NB4 (cell line): ENCODE data around the gene C1QTNF8.

Experiments
- DNase-seq: peaks from one replicate; pipeline ENCODE4 v3.0.0; 2010; ENCODE audit warnings: low read depth
- H3K4me3 ChIP-seq: one replicate; pipeline ENCODE4 v1.5.1; 2011; ENCODE audit warnings: mild to moderate bottlenecking, low read depth, low read length, moderate library complexity
- MYC ChIP-seq: IDR thresholded peaks from 2 replicates; pipeline ENCODE4 v1.6.1; 2011; ENCODE audit warnings: low read depth, low read length
- POLR2A ChIP-seq: IDR thresholded peaks from 2 replicates; pipeline ENCODE4 v1.6.1; 2011; ENCODE audit warnings: mild to moderate bottlenecking; ENCODE audit not compliant: insufficient read length; ENCODE audit errors: extremely low read depth
- TF ChIP-seq, protein P1 (sequence below): IDR thresholded peaks from 2 replicates; pipeline ENCODE4 v1.6.1; 2011; ENCODE audit warnings: low read depth, low read length
- TF ChIP-seq, protein P2 (sequence below): IDR thresholded peaks from one replicate; pipeline ENCODE4 v1.5.1; 2012; ENCODE audit warnings: low read depth, low read length

Gene C1QTNF8

DNA sequence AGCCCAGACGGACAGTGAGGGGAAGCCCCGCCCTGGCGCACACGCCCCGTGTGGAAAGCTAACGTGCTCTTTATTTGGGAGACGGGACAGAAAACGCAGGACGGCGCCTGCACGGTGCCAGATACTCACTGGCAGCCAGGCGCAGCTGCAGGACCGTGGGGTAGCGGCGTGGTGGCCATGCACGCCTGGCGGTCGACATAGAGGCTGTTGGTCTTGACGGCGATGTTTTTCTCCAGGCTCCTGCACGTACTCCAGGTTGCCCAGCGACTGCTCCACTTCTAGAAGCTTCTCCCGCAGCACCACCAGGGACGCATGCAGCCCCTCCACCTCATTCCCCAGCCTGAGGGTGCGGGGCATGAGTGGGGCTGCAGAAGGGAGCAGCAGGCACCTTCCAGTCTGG, 5.1 kb upstream of the C1QTNF8 start:
- H3K4me3 ChIP-seq, result no peak overlapping the region
- DNase-seq, result no peak
- no peak for TF ChIP-seq MYC
- TF ChIP-seq, protein P1, sequence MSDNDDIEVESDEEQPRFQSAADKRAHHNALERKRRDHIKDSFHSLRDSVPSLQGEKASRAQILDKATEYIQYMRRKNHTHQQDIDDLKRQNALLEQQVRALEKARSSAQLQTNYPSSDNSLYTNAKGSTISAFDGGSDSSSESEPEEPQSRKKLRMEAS, result no peak
- no peak for TF ChIP-seq POLR2A
- TF ChIP-seq, protein P2, sequence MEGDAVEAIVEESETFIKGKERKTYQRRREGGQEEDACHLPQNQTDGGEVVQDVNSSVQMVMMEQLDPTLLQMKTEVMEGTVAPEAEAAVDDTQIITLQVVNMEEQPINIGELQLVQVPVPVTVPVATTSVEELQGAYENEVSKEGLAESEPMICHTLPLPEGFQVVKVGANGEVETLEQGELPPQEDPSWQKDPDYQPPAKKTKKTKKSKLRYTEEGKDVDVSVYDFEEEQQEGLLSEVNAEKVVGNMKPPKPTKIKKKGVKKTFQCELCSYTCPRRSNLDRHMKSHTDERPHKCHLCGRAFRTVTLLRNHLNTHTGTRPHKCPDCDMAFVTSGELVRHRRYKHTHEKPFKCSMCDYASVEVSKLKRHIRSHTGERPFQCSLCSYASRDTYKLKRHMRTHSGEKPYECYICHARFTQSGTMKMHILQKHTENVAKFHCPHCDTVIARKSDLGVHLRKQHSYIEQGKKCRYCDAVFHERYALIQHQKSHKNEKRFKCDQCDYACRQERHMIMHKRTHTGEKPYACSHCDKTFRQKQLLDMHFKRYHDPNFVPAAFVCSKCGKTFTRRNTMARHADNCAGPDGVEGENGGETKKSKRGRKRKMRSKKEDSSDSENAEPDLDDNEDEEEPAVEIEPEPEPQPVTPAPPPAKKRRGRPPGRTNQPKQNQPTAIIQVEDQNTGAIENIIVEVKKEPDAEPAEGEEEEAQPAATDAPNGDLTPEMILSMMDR, result no peak

DNA sequence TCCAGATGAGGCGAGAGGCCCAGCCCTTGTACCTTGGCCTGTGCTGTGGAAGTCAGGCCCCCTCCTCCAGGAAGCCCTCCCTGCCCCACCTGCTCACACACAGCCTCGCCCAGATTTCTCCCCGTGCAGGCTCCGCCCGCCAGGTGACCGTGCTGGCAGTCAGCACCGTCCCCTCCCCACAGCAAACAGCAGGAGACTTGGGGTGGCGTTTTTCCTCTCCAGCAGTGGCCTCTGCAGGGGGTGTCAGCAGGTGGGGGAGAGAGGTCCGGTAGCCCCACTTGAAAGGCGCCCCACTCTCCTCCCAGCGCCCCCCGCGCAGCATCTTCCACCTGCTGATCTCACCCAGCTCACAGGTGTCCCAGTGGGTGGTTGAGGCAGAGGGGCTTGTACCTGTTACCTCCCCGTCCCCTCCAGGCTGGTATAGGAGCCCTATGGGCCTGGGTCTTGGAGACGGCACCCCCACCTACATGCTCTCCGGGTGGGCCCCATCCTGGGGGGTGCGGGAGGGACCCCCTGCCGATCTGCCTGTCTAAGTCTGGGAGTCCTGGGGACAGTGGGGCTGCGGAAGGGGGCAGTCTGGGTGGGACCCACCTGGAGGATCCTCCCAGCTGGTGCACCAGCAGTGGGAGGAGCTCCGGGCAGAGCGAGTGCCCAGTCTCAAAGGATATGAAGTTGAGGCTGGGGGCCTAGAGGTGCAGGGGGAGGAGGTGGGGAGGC, 4.2 kb upstream of the C1QTNF8 start:
- H3K4me3 ChIP-seq, result no peak overlapping the region
- TF ChIP-seq, protein P1, result no peak
- TF ChIP-seq MYC (no peak), POLR2A (no peak)
- TF ChIP-seq, protein P2, result no peak
- DNase-seq, result no peak

DNA sequence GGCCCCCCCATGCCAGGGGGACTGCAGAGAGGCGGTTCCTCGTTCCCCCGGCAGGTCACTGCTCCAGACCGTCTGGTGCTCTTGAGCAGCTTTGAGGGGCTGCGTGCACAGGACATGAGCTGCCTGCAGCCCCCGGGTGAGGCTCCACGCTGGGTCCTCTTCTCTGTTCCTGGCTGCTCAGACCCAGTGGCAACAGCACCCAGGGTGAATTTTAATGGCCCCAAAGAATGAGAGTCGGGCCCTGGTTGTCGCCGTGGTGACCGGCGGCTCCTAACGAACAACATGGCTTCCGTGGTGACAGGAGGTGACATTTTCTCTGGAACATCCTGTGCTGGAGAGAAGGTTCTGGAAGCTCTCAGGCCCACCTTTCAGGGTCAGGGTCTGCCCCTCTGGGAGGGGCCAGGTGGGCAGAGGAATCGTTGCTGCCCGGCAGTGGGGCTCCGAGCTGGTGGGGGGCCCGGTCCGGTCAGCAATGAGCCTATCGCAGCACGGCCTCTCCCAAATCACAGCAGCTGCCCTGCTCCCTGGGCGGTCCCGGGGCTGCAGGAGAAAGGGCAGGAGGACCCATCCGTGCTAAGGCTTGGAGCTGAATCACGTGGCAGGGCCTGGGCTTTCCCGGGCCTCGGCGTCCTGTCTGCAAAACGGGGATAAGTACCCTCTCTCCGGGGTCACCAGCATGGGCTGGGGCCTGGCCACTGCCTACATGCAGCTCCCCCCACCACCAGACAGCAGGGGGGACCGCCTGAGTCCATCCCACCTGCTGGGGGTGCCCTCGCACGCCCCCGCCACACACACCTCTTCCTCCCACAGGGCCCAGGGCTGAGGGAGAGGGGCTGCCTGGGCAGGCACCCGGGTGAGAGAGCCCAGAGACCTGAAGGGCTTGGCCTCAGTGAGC, 3.4 kb upstream of the C1QTNF8 start:
- no peak for DNase-seq
- H3K4me3 ChIP-seq, result no peak overlapping the region
- TF ChIP-seq POLR2A, result no peak
- TF ChIP-seq MYC, result no peak
- TF ChIP-seq, protein P2, result no peak
- TF ChIP-seq, protein P1, result no peak

DNA sequence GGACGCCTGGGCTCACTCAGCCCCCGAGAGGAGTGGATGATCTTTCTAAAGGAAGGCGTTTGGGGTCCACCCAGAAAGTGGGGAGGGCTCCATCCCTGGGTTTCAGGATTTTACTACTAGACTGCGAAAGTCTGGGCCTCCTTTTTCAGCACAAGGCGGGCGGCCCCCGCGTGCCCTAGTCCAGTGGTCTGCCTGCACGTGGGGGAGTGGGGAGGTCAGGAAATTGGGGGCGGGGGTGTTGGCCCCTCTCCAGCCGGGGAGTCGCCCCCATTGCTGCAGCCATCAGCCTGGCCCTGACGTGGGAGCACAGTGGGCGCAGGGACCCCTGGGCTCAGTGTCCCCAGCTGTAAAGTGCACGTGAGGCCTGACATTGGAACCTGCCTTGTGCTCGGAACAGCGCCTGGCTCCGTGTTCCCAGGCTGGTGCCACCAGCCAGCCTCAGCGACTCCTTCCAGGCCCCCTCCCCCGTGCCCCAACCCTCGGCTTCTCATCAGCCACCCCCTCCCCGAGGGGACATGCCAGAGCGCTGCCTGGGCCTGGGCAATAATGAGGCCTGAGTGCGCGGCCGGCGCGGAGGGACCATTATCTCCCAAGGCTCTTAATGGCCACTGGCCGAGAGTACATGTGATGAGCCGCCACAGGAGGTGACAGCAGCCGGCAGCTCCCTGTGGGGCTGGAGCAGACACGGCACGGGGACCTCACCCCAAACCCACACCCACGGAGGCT, 2.4 kb upstream of the C1QTNF8 start:
- no peak overlapping the region for H3K4me3 ChIP-seq
- TF ChIP-seq POLR2A (no peak), MYC (no peak)
- TF ChIP-seq, protein P1, result no peak
- TF ChIP-seq, protein P2, result no peak
- no peak for DNase-seq

GRCh38 chr16:1097800-1098199, 1.8 kb upstream of the C1QTNF8 start:
- H3K4me3 ChIP-seq, result no peak overlapping the region
- TF ChIP-seq, protein P2, result no peak
- DNase-seq, result no peak
